22Rv1 (cell line): ENCODE measurements around the gene PTPRG.

Experiments
- ZFX ChIP-seq: fragments of 450-650 bp; IDR thresholded peaks from 2 replicates; pipeline ENCODE4 v1.6.1; 2017; ENCODE audit warnings: antibody characterized with exemption, borderline replicate concordance
- TF ChIP-seq, protein P1 (sequence below): fragments of 450-650 bp; IDR thresholded peaks from 2 replicates; pipeline ENCODE4 v1.5.1; 2017; ENCODE audit warnings: mild to moderate bottlenecking

DNA sequence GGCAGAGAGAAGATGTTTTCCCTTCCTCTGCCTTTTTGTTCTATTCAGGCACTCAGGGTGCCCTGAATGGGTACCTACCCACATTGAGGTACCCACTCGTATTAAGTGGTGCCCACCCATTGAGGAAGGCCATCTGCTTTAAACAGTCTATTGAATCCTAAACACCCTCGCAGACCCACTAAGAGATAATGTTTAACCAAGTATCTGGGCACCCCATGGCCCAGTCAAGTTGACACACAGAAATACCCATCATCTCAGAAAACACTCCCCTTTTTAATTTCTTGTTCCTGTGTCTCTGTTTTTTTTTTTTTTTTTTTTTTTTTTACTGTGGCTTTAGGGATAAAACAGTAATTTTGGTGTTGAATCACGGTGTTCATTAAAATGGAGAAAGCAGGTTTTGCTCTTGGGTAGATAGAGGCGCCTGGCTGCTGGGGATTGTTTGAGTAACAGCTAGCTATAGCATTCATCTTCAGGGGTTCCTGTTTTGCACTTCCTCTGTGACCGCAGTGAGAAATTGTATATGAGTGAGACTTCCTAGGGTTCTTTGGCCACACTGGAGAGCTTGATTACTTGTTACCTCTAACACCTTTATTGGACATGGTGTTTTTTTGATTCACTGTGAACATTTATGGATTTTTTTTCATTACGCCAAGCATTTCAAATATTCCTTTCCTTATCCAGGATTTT lies 259.1 kb downstream of the PTPRG start:
- TF ChIP-seq, protein P1, sequence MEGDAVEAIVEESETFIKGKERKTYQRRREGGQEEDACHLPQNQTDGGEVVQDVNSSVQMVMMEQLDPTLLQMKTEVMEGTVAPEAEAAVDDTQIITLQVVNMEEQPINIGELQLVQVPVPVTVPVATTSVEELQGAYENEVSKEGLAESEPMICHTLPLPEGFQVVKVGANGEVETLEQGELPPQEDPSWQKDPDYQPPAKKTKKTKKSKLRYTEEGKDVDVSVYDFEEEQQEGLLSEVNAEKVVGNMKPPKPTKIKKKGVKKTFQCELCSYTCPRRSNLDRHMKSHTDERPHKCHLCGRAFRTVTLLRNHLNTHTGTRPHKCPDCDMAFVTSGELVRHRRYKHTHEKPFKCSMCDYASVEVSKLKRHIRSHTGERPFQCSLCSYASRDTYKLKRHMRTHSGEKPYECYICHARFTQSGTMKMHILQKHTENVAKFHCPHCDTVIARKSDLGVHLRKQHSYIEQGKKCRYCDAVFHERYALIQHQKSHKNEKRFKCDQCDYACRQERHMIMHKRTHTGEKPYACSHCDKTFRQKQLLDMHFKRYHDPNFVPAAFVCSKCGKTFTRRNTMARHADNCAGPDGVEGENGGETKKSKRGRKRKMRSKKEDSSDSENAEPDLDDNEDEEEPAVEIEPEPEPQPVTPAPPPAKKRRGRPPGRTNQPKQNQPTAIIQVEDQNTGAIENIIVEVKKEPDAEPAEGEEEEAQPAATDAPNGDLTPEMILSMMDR, result no peak
- TF ChIP-seq ZFX, result no peak
